ENCODE data around the gene AGBL1.

DNA sequence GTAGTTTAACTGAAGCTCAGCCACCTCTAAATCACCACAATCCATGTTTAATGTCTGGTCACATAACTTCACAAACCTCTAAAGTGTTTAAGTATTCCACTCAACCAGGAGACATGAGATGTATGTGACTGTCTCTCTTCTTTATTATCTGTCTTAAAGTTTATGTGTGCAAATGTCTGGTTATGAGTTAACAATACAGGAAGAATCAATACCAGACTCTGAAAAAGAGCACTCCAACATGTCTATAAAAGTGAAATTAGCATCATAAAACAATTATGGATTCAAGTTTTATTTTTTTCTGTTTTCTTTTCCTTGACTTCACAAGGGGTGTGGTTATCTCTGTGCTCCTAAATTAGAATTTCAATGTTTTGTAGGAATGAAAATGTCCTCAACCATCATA is 44.8 kb upstream of the AGBL1 start:
- TF ChIP-seq, protein P1, sequence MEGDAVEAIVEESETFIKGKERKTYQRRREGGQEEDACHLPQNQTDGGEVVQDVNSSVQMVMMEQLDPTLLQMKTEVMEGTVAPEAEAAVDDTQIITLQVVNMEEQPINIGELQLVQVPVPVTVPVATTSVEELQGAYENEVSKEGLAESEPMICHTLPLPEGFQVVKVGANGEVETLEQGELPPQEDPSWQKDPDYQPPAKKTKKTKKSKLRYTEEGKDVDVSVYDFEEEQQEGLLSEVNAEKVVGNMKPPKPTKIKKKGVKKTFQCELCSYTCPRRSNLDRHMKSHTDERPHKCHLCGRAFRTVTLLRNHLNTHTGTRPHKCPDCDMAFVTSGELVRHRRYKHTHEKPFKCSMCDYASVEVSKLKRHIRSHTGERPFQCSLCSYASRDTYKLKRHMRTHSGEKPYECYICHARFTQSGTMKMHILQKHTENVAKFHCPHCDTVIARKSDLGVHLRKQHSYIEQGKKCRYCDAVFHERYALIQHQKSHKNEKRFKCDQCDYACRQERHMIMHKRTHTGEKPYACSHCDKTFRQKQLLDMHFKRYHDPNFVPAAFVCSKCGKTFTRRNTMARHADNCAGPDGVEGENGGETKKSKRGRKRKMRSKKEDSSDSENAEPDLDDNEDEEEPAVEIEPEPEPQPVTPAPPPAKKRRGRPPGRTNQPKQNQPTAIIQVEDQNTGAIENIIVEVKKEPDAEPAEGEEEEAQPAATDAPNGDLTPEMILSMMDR (IDR thresholded peaks at IDR 0.05), result no peak
- no peak for TF ChIP-seq POLR2A (IDR thresholded peaks at IDR 0.05)

Data from right lobe of liver (tissue), 4 donors.